Measurements from ENCODE around the gene STAT5A.
A peak's percentile ranks its signal among the peaks of the same experiment; 100 is the strongest.
"Not testable (repeated sequence)": the region's sequence is repeated elsewhere in the genome, so short reads cannot be mapped to it uniquely, and the experiment has no call there.

The STAT5A gene

DNA sequence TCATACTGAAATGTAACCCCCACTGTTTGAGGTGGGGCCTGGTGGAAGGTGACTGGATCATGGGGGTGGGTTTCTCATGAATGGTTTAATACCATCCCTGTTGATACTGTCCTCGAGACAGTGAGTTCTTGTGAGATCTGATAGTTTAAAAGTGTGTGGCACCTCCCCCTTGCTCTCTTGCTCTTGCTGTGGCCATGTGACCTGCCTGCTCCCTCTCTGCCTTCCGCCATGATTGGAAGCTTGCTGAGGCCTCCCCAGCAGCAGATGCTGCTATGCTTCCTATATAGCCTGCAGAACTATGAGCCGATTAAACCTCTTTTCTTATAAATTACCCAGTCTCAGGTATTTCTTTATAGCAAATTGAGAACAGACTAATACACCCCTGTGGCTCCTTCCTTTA, 59.3 kb downstream of the STAT5A start:
- H3K4me3 ChIP-seq (ENCODE audit: low read depth, low read length) = no peak overlapping the region
- no peak for DNase-seq (ENCODE audit: low read depth)
- TF ChIP-seq POLR2A (IDR thresholded peaks at IDR 0.05; ENCODE audit: extremely low read depth, insufficient read length) (no peak), MYC (IDR thresholded peaks at IDR 0.05; ENCODE audit: low read depth, low read length) (no peak)
- TF ChIP-seq, protein P1, sequence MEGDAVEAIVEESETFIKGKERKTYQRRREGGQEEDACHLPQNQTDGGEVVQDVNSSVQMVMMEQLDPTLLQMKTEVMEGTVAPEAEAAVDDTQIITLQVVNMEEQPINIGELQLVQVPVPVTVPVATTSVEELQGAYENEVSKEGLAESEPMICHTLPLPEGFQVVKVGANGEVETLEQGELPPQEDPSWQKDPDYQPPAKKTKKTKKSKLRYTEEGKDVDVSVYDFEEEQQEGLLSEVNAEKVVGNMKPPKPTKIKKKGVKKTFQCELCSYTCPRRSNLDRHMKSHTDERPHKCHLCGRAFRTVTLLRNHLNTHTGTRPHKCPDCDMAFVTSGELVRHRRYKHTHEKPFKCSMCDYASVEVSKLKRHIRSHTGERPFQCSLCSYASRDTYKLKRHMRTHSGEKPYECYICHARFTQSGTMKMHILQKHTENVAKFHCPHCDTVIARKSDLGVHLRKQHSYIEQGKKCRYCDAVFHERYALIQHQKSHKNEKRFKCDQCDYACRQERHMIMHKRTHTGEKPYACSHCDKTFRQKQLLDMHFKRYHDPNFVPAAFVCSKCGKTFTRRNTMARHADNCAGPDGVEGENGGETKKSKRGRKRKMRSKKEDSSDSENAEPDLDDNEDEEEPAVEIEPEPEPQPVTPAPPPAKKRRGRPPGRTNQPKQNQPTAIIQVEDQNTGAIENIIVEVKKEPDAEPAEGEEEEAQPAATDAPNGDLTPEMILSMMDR (IDR thresholded peaks at IDR 0.05; ENCODE audit: low read depth, low read length) = no peak
- TF ChIP-seq, protein P2, sequence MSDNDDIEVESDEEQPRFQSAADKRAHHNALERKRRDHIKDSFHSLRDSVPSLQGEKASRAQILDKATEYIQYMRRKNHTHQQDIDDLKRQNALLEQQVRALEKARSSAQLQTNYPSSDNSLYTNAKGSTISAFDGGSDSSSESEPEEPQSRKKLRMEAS (IDR thresholded peaks at IDR 0.05; ENCODE audit: low read depth, low read length) = no peak

DNA sequence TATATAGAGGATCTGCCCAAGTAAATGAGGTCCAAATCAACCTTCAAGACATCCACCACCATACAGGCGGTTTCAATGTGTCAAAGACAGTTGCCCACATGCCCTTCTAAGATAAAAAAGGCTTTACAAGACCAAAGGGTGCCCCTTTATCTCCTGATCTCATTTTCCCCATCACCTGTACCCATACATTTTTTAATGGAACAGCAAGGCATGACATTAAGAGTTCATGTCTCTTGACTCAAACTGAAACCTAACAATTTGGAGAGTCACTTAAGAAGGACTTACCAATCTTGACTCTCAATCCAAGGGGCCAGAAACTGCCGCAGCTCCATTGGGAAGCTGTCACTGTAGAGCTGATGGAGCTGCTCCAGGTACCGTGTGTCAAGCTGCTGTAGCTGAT, 59.8 kb downstream of the STAT5A start:
- no peak for DNase-seq (ENCODE audit: low read depth)
- no peak for TF ChIP-seq MYC (IDR thresholded peaks at IDR 0.05; ENCODE audit: low read depth, low read length)
- TF ChIP-seq, protein P2 (IDR thresholded peaks at IDR 0.05; ENCODE audit: low read depth, low read length) = no peak
- TF ChIP-seq POLR2A (IDR thresholded peaks at IDR 0.05; ENCODE audit: extremely low read depth, insufficient read length) = no peak
- TF ChIP-seq, protein P1 (IDR thresholded peaks at IDR 0.05; ENCODE audit: low read depth, low read length) = no peak
- H3K4me3 ChIP-seq (ENCODE audit: low read depth, low read length) = no peak overlapping the region

DNA sequence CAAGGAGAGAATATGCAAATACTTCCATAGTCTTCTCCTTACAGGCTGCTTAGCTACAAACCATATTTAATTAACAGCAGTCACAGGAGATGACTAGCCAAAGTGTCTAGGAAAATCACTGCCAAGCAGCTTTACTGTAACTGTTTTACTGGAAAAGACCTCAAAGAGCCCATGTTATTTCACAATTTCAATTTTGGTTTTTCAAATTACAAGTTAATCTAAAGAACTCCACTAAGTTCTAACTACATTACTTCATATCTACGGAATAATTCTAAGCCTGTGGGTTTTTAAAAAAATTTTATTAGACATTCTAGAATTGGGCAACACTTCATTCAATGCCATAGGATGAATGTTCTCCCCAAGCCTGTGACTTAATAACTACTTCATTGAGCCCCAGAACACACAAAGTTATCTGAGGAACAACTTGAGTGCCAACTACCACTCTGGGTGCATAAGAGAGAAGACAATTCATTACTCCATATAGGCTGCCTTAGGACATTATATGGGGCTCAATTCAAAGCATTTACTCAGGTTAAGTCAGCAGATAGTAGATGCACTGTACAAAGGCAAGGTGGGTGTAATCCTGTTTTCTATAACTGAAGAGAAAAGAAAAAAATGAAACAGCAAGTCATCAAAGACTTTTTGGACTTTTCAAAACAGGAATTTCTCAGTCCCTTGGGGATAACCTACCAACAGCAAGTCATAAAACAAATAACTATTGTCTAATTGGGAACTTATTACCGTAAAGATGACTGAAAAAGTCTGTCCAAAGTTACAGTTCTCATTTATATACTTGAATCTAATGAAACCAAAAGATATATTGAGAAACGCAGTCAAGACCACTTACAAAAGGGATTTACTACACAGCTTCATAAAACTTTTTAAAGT, 66.9 kb downstream of the STAT5A start:
- DNase-seq (ENCODE audit: low read depth) = peak; percentile 48
- no peak overlapping the region for H3K4me3 ChIP-seq (ENCODE audit: low read depth, low read length)
- TF ChIP-seq POLR2A (IDR thresholded peaks at IDR 0.05; ENCODE audit: extremely low read depth, insufficient read length) (no peak), MYC (IDR thresholded peaks at IDR 0.05; ENCODE audit: low read depth, low read length) (no peak)
- TF ChIP-seq, protein P1 (IDR thresholded peaks at IDR 0.05; ENCODE audit: low read depth, low read length) = no peak
- TF ChIP-seq, protein P2 (IDR thresholded peaks at IDR 0.05; ENCODE audit: low read depth, low read length) = no peak

DNA sequence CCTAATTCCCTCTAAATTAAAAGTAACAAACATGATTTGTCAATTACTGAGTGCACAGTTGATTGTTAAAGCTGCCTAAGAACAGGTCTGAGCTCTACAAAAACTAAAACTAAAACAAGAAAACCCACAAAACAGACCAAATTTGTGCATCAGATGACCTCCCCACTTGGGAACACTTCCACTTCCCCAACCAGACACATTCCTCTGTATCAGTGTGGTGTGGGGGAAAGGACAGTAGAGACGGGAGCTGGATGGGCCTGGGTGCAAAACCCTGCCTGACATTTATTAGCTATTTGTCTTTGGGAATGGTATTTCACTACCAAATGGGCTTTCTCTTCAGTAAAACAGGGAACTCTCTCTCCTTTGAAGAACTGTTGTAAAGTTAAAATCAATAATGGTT, 70.1 kb downstream of the STAT5A start:
- no peak for DNase-seq (ENCODE audit: low read depth)
- TF ChIP-seq, protein P1 (IDR thresholded peaks at IDR 0.05; ENCODE audit: low read depth, low read length) = no peak
- TF ChIP-seq, protein P2 (IDR thresholded peaks at IDR 0.05; ENCODE audit: low read depth, low read length) = no peak
- TF ChIP-seq POLR2A (IDR thresholded peaks at IDR 0.05; ENCODE audit: extremely low read depth, insufficient read length) (no peak), MYC (IDR thresholded peaks at IDR 0.05; ENCODE audit: low read depth, low read length) (no peak)
- no peak overlapping the region for H3K4me3 ChIP-seq (ENCODE audit: low read depth, low read length)

DNA sequence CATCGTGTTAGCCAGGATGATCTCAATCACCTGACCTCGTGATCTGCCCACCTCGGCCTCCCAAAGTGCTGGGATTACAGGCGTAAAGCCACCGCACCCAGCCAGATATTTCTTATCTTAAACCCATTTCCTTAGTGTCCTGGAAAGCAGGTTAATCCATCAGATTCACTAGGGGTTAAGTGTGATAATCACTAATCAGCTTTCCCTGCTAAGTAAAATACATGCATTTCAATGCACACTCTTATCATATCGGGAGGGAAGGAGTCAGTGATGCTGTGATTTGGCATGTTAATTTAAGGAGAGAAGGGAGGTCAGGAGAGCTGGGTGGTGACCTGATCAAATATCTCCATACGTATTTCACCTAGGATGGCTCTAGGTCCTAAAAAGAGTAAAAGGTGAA, 70.8 kb downstream of the STAT5A start:
- no peak overlapping the region for H3K4me3 ChIP-seq (ENCODE audit: low read depth, low read length)
- no peak for DNase-seq (ENCODE audit: low read depth)
- TF ChIP-seq, protein P1 (IDR thresholded peaks at IDR 0.05; ENCODE audit: low read depth, low read length) = no peak
- TF ChIP-seq POLR2A (IDR thresholded peaks at IDR 0.05; ENCODE audit: extremely low read depth, insufficient read length) = no peak
- TF ChIP-seq MYC (IDR thresholded peaks at IDR 0.05; ENCODE audit: low read depth, low read length) = no peak
- TF ChIP-seq, protein P2 (IDR thresholded peaks at IDR 0.05; ENCODE audit: low read depth, low read length) = no peak

DNA sequence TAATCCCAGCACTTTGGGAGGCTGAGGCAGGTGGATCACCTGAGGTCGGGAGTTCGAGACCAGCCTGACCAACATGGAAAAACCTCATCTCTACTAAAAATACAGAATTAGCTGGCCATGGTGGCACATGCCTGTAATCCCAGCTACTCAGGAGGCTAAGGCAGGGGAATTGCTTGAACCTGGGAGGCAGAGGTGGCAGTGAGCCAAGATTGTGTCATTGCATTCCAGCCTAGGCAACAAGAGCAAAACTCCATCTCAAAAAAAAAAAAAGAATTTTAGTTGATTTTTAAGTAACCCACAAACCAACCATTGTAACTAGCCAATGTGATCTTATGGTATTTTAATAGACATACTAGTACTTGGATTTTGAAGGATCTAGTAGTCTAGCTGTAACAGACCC, 72.1 kb downstream of the STAT5A start:
- DNase-seq (ENCODE audit: low read depth); H3K4me3 ChIP-seq (ENCODE audit: low read depth, low read length): not testable (repeated sequence)

All from NB4 (cell line).